Naive thymus-derived CD4-positive, alpha-beta T cell (primary cell): ENCODE data around the gene KRT24. TPM values are rescaled to one million over a fixed set of nuclear protein-coding genes. Genes with fewer than 3 reads are reported as not detected.
A peak's percentile ranks its signal among the peaks of the same experiment; 100 is the strongest.

ENCODE experiments used
- ATAC-seq: fragments of 150-1000 bp; cut with Tn5 transposase; 2 replicates; pipeline ENCODE4 v1.10.0; 2021; ENCODE audit warnings: mild to moderate bottlenecking, moderate library complexity
- CTCF ChIA-PET: fragments of 350-600 bp; sonication (Branson Sonifier 250); formaldehyde crosslinking; loops from one replicate; lab custom pipeline; 2021; ENCODE audit warnings: antibody characterized with exemption; lab: Charles Lee
- POLR2A ChIA-PET: fragments of 350-600 bp; sonication (Branson Sonifier 250); formaldehyde crosslinking; loops from one replicate; lab custom pipeline; 2021; ENCODE audit warnings: antibody characterized with exemption, inconsistent platforms; lab: Charles Lee
- DNase-seq, 9 donors: peaks; one replicate each; pipeline versions ENCODE4 v3.0.0 to v3.0.0-alpha.2; 2020 to 2022; ENCODE audit warnings: mixed read lengths in 1 of 9
- H3K27ac ChIP-seq: one replicate; pipeline ENCODE4 v1.7.0; 2013; ENCODE audit warnings: mild to moderate bottlenecking, low read depth, low read length, moderate library complexity
- H3K27me3 ChIP-seq, 2 donors: one replicate each; pipeline ENCODE4 v1.7.0; 2013; ENCODE audit warnings: low read length in 2 of 2, mild to moderate bottlenecking in 2 of 2, moderate library complexity in 2 of 2; ENCODE audit not compliant: control insufficient read depth in 2 of 2, insufficient read depth in 2 of 2
- H3K36me3 ChIP-seq, 3 experiments: 1 replicate in 2 of 3; 2 replicates in 1 of 3; pipeline ENCODE4 v1.7.0; 2013; ENCODE audit warnings: low read length in 3 of 3, mild to moderate bottlenecking in 3 of 3, moderate library complexity in 1 of 3; ENCODE audit not compliant: insufficient read depth in 3 of 3, control insufficient read depth in 2 of 3
- H3K4me1 ChIP-seq, 2 donors: one replicate each; pipeline ENCODE4 v1.7.0; 2013; ENCODE audit warnings: low read length in 2 of 2, mild to moderate bottlenecking in 2 of 2, moderate library complexity in 1 of 2; ENCODE audit not compliant: control insufficient read depth in 2 of 2, insufficient read depth in 2 of 2
- H3K4me3 ChIP-seq: 2 replicates; pipeline ENCODE4 v1.7.0; 2013; ENCODE audit warnings: mild to moderate bottlenecking, low read length
- H3K9me3 ChIP-seq, 3 experiments: 1 replicate in 2 of 3; 2 replicates in 1 of 3; pipeline ENCODE4 v1.7.0; 2013; ENCODE audit warnings: low read length in 3 of 3; ENCODE audit not compliant: control insufficient read depth in 2 of 3
- H3K27ac Mint-ChIP-seq, 9 donors: one replicate each; pipeline ENCODE4 v1.8.0; 2020 to 2022; ENCODE audit warnings: mixed read lengths in 9 of 9, mild to moderate bottlenecking in 8 of 9, moderate library complexity in 5 of 9, inconsistent platforms in 2 of 9
- H3K27me3 Mint-ChIP-seq, 5 donors: one replicate each; pipeline ENCODE4 v1.8.0; 2021 to 2022; ENCODE audit warnings: mixed read lengths in 5 of 5, mild to moderate bottlenecking in 1 of 5
- H3K36me3 Mint-ChIP-seq, 5 donors: one replicate each; pipeline ENCODE4 v1.8.0; 2020 to 2022; ENCODE audit warnings: mixed read lengths in 5 of 5, mild to moderate bottlenecking in 3 of 5, inconsistent platforms in 1 of 5
- H3K4me1 Mint-ChIP-seq, 7 donors: one replicate each; pipeline ENCODE4 v1.8.0; 2020 to 2022; ENCODE audit warnings: mixed read lengths in 7 of 7, mild to moderate bottlenecking in 3 of 7, inconsistent platforms in 1 of 7
- H3K4me3 Mint-ChIP-seq, 10 donors: one replicate each; pipeline ENCODE4 v1.8.0; 2020 to 2022; ENCODE audit warnings: mild to moderate bottlenecking in 10 of 10, mixed read lengths in 10 of 10, moderate library complexity in 6 of 10, inconsistent platforms in 2 of 10
- H3K9me3 Mint-ChIP-seq, 11 donors: one replicate each; pipeline ENCODE4 v1.8.0; 2020 to 2022; ENCODE audit warnings: mixed read lengths in 11 of 11, mild to moderate bottlenecking in 4 of 11, inconsistent platforms in 1 of 11, moderate library complexity in 1 of 11
- intact Hi-C, 2 donors: fragments of 100-400 bp; cut with micrococcal nuclease; formaldehyde crosslinking; loops; one replicate each; pipeline ENCODE4 v1.15.1; 2023
- polyA plus RNA-seq, 2 donors: library from polyadenylated mRNA; unstranded; fragments of 300-500 nt; fragmentation: Illumina TruSeq; gene quantifications; one replicate each; pipeline ENCODE4 v1.2.3, GENCODE V29; 2021
- total RNA-seq, 6 experiments: library from RNA in 5 of 6; stranded (reverse) in 5 of 6; gene quantifications; 1 replicate in 5 of 6; 2 replicates in 1 of 6; pipeline ENCODE4 v1.2.3 and lab custom pipeline; 2021 to 2026

KRT24 gene
- total and polyA plus RNA-seq, 7 experiments from 2014 or later: not detected

GRCh38 chr17:40648384-40648968 lies 55.1 kb downstream of the KRT24 start:
- no peaks in the 10 kb centered on the region for H3K27me3 Mint-ChIP-seq
- peaks cover 3 to 15% (median 9%) of the 10 kb centered on the region in 5 donors for H3K36me3 Mint-ChIP-seq
- H3K4me3 ChIP-seq: peak overlapping the region; percentile 89
- CTCF ChIA-PET: interaction anchor here (0.9 to 1.3 kb wide), 2 partner anchors 13 to 14 kb away, joined by 3 read pairs; no protein-coding TSS in a partner anchor
- peaks cover 11 to 30% of the 10 kb centered on the region in 2 donors for H3K4me1 ChIP-seq
- ATAC-seq (no peak), DNase-seq (peak in 1 of 9 donors; percentile 3)
- H3K27me3 ChIP-seq: no peaks in the 10 kb centered on the region
- peaks cover 0 to 2% (median 0%) of the 10 kb centered on the region in 11 donors for H3K9me3 Mint-ChIP-seq
- H3K27ac Mint-ChIP-seq: peak overlapping the region; percentile 86 to 100 (median 98)
- peak overlapping the region; percentile 95 for H3K27ac ChIP-seq
- H3K9me3 ChIP-seq: no peaks in the 10 kb centered on the region
- peak overlapping the region; percentile 86 to 99 (median 90) for H3K4me3 Mint-ChIP-seq
- POLR2A ChIA-PET: interaction anchor here (0.5 to 3.8 kb wide), 8 partner anchors 11 to 233 kb away, joined by 3 to 29 read pairs (median 6); partner anchors contain the start of gene CCR7
- peaks cover 0 to 15% (median 3%) of the 10 kb centered on the region in 3 experiments for H3K36me3 ChIP-seq
- H3K4me1 Mint-ChIP-seq: peaks cover 24 to 57% (median 40%) of the 10 kb centered on the region in 7 donors
- intact Hi-C loops: loop anchor here (1.0 to 10.0 kb wide), 7 partner anchors 16 to 1219 kb away; partner anchors contain the start of genes EIF1 (in 1 of the 2) and KLHL11 (in 1 of the 2)

Other genes with a start within 250 kb of the KRT24 start
- gene TNS4, start 202.1 kb downstream of the KRT24 start, total RNA-seq: 10 to 100 TPM in 1 of 5 experiments, 1 to 10 TPM in 2, not detected in 2; 1.2 to 10.3 (median 1.3) TPM
- gene TNS4, start 202.1 kb downstream of the KRT24 start, polyA plus RNA-seq: not detected
- gene CCR7, start 138.3 kb downstream of the KRT24 start, total RNA-seq: 100 to 1,000 TPM; 153 to 675 (median 262) TPM
- gene CCR7, start 138.3 kb downstream of the KRT24 start, polyA plus RNA-seq: 1,000 to 10,000 TPM; 1,350 to 2,301 TPM
- gene SMARCE1, start 55.9 kb downstream of the KRT24 start, total RNA-seq: 100 to 1,000 TPM in 1 of 5 experiments, 10 to 100 TPM in 4; 65.4 to 101 (median 79.2) TPM
- gene SMARCE1, start 55.9 kb downstream of the KRT24 start, polyA plus RNA-seq: 100 to 1,000 TPM; 142 to 184 TPM
- gene KRT222, start 38.6 kb downstream of the KRT24 start, total RNA-seq: not detected
- not detected for gene KRT222, start 38.6 kb downstream of the KRT24 start, polyA plus RNA-seq
- not detected for gene KRT25, start 51.6 kb upstream of the KRT24 start, total RNA-seq
- gene KRT25, start 51.6 kb upstream of the KRT24 start, polyA plus RNA-seq: not detected
- not detected for gene KRT26, start 68.4 kb upstream of the KRT24 start, total RNA-seq
- not detected for gene KRT26, start 68.4 kb upstream of the KRT24 start, polyA plus RNA-seq
- not detected for gene KRT27, start 78.8 kb upstream of the KRT24 start, total RNA-seq
- not detected for gene KRT27, start 78.8 kb upstream of the KRT24 start, polyA plus RNA-seq
- gene KRT28, start 96.2 kb upstream of the KRT24 start, total RNA-seq: not detected
- gene KRT28, start 96.2 kb upstream of the KRT24 start, polyA plus RNA-seq: not detected
- 10 to 100 TPM; 23.8 to 43.4 (median 35.3) TPM for gene KRT10, start 118.9 kb upstream of the KRT24 start, total RNA-seq
- 100 to 1,000 TPM; 143 to 189 TPM for gene KRT10, start 118.9 kb upstream of the KRT24 start, polyA plus RNA-seq
- gene KRT12, start 163.5 kb upstream of the KRT24 start, total RNA-seq: not detected
- not detected for gene KRT12, start 163.5 kb upstream of the KRT24 start, polyA plus RNA-seq
- gene KRT20, start 181.5 kb upstream of the KRT24 start, total RNA-seq: not detected
- not detected for gene KRT20, start 181.5 kb upstream of the KRT24 start, polyA plus RNA-seq
- gene KRT23, start 233.9 kb upstream of the KRT24 start, total RNA-seq: under 1 TPM in 1 of 5 experiments, not detected in 4; 0.83 TPM
- gene KRT23, start 233.9 kb upstream of the KRT24 start, polyA plus RNA-seq: not detected